SK-N-SH (cell line): ENCODE measurements around the gene PHF21A.

Source experiments
- CTCF ChIP-seq: fragments of 200-600 bp; sonication (generic); IDR thresholded peaks from 2 replicates; pipeline ENCODE4 v1.6.1; 2017; ENCODE audit warnings: antibody characterized with exemption, mild to moderate bottlenecking, moderate library complexity
- EZH2phosphoT487 ChIP-seq: fragments of 200-600 bp; sonication (generic); IDR thresholded peaks from 2 replicates; pipeline ENCODE4 v1.6.1; 2017; ENCODE audit warnings: low read depth, mixed run types, mild to moderate bottlenecking, antibody characterized with exemption, moderate library complexity, borderline replicate concordance
- GABPA ChIP-seq: IDR thresholded peaks from 2 replicates; pipeline ENCODE4 v1.4.0; 2012; ENCODE audit warnings: low read depth, mild to moderate bottlenecking
- RAD21 ChIP-seq: IDR thresholded peaks from 2 replicates; pipeline ENCODE4 v1.6.1; 2012; ENCODE audit warnings: mild to moderate bottlenecking, low read length
- SMC3 ChIP-seq: IDR thresholded peaks from 2 replicates; pipeline ENCODE4 v1.6.1; 2012; ENCODE audit warnings: low read depth, low read length, improper control_type of control experiment
- TEAD4 ChIP-seq: IDR thresholded peaks from 2 replicates; pipeline ENCODE4 v1.4.0; 2012; ENCODE audit warnings: mild to moderate bottlenecking, borderline replicate concordance; ENCODE audit not compliant: insufficient read depth

GRCh38 chr11:46125284-46125683, 4.0 kb upstream of the PHF21A start:
- TF ChIP-seq RAD21 (no peak), CTCF (no peak), EZH2phosphoT487 (no peak), TEAD4 (no peak), SMC3 (no peak), GABPA (no peak)
